ENCODE results near the gene PSMD12.
"Not testable (repeated sequence)": the region's sequence is repeated elsewhere in the genome, so short reads cannot be mapped to it uniquely, and the experiment has no call there.

GRCh38 chr17:67408455-67408830, 42.1 kb upstream of the PSMD12 start:
- not testable (repeated sequence) for TF ChIP-seq CTCF, EP300, POLR2AphosphoS5, POLR2A (IDR thresholded peaks at IDR 0.05)
